Measurements from ENCODE around the gene ANKRD63. TPM values are rescaled to one million over a fixed set of nuclear protein-coding genes. Genes with fewer than 3 reads are reported as not detected.

Gene ANKRD63
- total RNA-seq, 2 donors from 2014 or later = 0.44 to 1.3 TPM

DNA sequence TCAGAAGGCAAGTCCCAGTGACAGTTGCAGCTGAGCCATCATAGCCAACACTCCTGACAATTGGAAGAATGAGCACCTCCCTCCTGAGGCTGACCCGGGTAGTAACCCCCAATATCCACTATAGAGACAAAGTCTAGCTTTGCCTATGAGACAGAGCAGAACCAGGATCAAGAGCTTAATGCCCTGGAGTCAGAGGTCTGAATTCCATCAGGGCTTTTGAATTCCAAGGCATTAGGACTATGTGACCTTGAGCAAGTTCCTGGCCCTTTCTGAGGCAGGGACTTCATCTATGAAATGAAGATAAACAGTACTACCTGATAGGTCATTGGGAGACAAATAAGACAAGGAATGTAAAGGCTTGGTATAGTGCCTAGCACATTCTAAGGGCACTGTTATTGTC, 37.5 kb upstream of the ANKRD63 start:
- no peaks in the 10 kb centered on the region for H3K9me3 ChIP-seq
- peaks cover 0 to 25% of the 10 kb centered on the region in 2 donors for H3K4me1 ChIP-seq
- TF ChIP-seq, protein P1, sequence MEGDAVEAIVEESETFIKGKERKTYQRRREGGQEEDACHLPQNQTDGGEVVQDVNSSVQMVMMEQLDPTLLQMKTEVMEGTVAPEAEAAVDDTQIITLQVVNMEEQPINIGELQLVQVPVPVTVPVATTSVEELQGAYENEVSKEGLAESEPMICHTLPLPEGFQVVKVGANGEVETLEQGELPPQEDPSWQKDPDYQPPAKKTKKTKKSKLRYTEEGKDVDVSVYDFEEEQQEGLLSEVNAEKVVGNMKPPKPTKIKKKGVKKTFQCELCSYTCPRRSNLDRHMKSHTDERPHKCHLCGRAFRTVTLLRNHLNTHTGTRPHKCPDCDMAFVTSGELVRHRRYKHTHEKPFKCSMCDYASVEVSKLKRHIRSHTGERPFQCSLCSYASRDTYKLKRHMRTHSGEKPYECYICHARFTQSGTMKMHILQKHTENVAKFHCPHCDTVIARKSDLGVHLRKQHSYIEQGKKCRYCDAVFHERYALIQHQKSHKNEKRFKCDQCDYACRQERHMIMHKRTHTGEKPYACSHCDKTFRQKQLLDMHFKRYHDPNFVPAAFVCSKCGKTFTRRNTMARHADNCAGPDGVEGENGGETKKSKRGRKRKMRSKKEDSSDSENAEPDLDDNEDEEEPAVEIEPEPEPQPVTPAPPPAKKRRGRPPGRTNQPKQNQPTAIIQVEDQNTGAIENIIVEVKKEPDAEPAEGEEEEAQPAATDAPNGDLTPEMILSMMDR (IDR thresholded peaks at IDR 0.05) = no peak
- H3K36me3 ChIP-seq = no peaks in the 10 kb centered on the region
- no peak for DNase-seq (ENCODE audit: low spot score)
- H3K27ac ChIP-seq = peak overlapping the region; percentile 3 to 24
- no peaks in the 10 kb centered on the region for H3K27me3 ChIP-seq
- no peak overlapping the region for H3K4me3 ChIP-seq

DNA sequence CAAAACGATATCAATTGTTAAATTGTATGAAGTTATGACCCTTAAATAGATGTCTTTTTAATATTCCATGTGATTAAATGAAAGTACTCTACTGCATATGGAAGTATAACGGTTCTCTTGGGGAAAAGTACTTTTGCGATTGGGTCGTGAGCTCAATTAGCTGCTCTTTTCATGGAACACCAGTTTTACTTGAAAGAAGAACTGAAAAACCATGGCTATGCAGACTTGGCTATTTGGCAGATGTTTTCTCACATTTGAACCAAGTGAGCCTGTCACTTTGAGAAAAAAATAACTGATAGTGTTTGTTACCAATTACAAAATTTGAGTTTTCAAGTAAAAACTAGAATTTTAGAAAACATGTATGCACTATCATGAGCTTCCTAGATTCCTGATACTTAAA, 34.7 kb upstream of the ANKRD63 start:
- no peak overlapping the region for H3K27ac ChIP-seq
- TF ChIP-seq, protein P1 (IDR thresholded peaks at IDR 0.05) = no peak
- H3K4me1 ChIP-seq = peaks cover 0 to 8% of the 10 kb centered on the region in 2 donors
- no peaks in the 10 kb centered on the region for H3K36me3 ChIP-seq
- no peaks in the 10 kb centered on the region for H3K27me3 ChIP-seq
- H3K4me3 ChIP-seq = no peak overlapping the region
- DNase-seq (ENCODE audit: low spot score) = no peak
- H3K9me3 ChIP-seq = no peaks in the 10 kb centered on the region

DNA sequence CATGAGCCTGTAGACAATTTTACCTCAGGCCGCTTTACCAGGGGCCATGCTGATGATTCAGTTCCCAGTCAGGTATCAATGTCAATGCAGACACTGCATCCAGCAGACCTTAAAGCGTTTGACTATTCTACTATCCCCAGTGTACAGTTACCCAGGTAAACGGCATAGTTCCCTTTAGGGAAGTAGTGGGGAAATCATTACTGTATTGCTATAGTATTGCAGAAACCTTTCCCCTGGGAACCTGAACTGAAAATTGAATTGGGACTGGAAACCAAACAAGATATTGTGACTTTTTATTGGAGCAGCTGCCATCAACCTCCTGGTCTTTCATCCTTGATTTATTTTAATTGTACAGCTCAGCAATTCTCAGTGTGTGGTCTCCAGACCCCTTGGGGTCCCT, 34.1 kb upstream of the ANKRD63 start:
- no peak overlapping the region for H3K4me3 ChIP-seq
- no peaks in the 10 kb centered on the region for H3K36me3 ChIP-seq
- no peaks in the 10 kb centered on the region for H3K9me3 ChIP-seq
- no peak overlapping the region for H3K27ac ChIP-seq
- TF ChIP-seq, protein P1 (IDR thresholded peaks at IDR 0.05) = no peak
- peaks cover 0 to 8% of the 10 kb centered on the region in 2 donors for H3K4me1 ChIP-seq
- no peak for DNase-seq (ENCODE audit: low spot score)
- no peaks in the 10 kb centered on the region for H3K27me3 ChIP-seq

DNA sequence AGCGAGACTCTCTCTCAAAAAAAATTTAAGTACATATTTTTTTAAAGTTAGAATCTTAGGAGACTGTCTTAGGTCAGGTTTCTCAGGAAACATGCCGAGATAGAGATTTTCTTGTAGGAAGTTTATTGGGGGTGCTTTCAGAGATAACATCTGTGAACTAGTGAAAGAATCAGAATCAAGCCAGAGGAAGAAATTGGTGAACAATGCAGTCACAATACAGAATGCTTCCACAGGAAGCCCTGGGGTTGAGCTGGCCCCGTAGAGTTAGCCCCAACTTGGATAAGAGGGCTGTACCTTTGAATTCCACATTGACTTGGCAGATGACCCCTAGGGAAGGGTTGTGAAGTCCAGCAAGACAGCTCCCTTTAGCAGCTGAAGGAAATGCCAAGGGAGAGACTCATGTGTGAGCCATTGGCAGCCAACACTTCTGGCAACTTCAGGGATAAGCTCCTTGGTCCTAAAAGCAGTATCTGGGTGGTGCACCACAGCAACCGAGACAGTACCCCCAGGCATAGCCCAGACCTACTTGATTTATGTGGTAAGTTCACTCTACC, 31.9 kb upstream of the ANKRD63 start:
- H3K27me3 ChIP-seq = no peaks in the 10 kb centered on the region
- H3K27ac ChIP-seq = no peak overlapping the region
- no peaks in the 10 kb centered on the region for H3K9me3 ChIP-seq
- DNase-seq (ENCODE audit: low spot score) = no peak
- no peaks in the 10 kb centered on the region for H3K36me3 ChIP-seq
- H3K4me3 ChIP-seq = no peak overlapping the region
- TF ChIP-seq, protein P1 (IDR thresholded peaks at IDR 0.05) = no peak
- H3K4me1 ChIP-seq = no peaks in the 10 kb centered on the region

DNA sequence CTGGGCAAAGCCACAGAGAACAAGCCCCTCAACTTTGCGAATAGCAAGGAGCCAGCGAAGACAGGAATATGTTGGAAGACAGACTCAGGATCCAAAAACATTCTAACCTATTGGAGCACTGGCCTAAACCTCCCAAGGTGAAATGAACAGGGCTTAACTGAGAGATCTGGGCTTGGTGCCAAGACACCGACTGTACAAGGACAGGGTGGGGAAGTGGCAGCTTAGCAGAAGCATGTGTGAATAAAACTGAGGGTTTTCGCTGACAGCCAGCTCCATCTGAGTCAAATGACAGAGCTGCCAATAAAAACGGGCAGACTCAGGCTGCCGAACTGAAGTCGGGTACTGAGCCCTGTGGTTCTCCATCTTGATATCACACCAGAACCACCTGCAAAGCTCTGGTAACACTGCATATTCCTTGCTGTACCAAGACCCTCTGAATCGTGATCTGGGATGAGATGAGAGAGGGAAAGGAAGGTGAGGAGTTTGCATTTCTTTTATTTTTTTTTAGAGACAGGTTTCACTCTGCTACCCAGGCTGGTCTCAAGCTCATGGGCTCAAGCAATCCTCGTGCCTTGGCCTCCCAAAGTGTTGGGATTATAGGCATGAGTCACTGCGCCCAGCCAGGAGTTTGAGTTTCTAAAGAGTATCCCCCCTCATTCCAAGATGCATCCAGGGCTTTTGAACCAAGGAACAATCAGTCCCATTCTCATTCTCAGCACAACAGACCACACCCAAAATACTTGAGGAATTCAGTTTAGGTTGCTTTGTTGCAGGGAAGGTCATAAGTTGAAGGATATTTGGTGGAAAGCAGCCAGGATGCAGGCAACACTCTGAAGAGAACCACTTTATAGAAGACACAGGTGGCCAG, 30.9 kb upstream of the ANKRD63 start:
- Histone ChIP-seq H3K9me3 (no peaks in the 10 kb centered on the region), H3K4me1 (no peaks in the 10 kb centered on the region), H3K27me3 (no peaks in the 10 kb centered on the region), H3K36me3 (no peaks in the 10 kb centered on the region), H3K27ac (no peak overlapping the region), H3K4me3 (no peak overlapping the region)
- no peak for DNase-seq (ENCODE audit: low spot score)
- TF ChIP-seq, protein P1 (IDR thresholded peaks at IDR 0.05) = no peak

All from right atrium auricular region (tissue), 2 donors.